Common myeloid progenitor, CD34-positive (primary cell): ENCODE data around the gene EPHB1.

Source experiments
- CTCF ChIA-PET: fragments of 350-600 bp; sonication (Branson Sonifier 250); formaldehyde crosslinking; loops from one replicate; lab custom pipeline; 2021; ENCODE audit warnings: antibody characterized with exemption; lab: Charles Lee
- POLR2A ChIA-PET: fragments of 350-600 bp; sonication (Branson Sonifier 250); formaldehyde crosslinking; loops from one replicate; lab custom pipeline; 2021; ENCODE audit warnings: antibody characterized with exemption; lab: Charles Lee
- DNase-seq, 3 donors: peaks; one replicate each; pipeline versions ENCODE4 v3.0.0 to v3.0.0-alpha.2; 2013
- H3K27ac ChIP-seq, 2 experiments: 1 replicate in 1 of 2; 2 replicates in 1 of 2; pipeline ENCODE4 v1.7.0; 2013; ENCODE audit warnings: inconsistent platforms in 2 of 2, low read length in 2 of 2, mild to moderate bottlenecking in 2 of 2, low read depth in 1 of 2, moderate library complexity in 1 of 2; ENCODE audit not compliant: severe bottlenecking in 2 of 2, insufficient read depth in 1 of 2, poor library complexity in 1 of 2
- H3K27me3 ChIP-seq, 5 experiments: replicated peaks in 2 of 5; 1 replicate in 3 of 5; 2 replicates in 2 of 5; pipeline versions ENCODE4 v1.6.1 to v1.7.0; 2013; ENCODE audit warnings: low read length in 4 of 5, mild to moderate bottlenecking in 2 of 5, moderate library complexity in 2 of 5, inconsistent platforms in 1 of 5; ENCODE audit not compliant: insufficient read depth in 5 of 5, control insufficient read depth in 4 of 5
- H3K36me3 ChIP-seq, 4 experiments: 1 replicate in 2 of 4; 2 replicates in 2 of 4; pipeline versions ENCODE4 v1.6.1 to v1.7.0; 2013; ENCODE audit warnings: low read length in 3 of 4, control low read depth in 1 of 4, mild to moderate bottlenecking in 1 of 4; ENCODE audit not compliant: control insufficient read depth in 4 of 4, insufficient read depth in 4 of 4
- H3K4me1 ChIP-seq, 4 experiments: 1 replicate in 3 of 4; 2 replicates in 1 of 4; pipeline versions ENCODE4 v1.6.1 to v1.7.1; 2013; ENCODE audit warnings: low read length in 3 of 4, mild to moderate bottlenecking in 3 of 4, control low read depth in 1 of 4, inconsistent platforms in 1 of 4, moderate library complexity in 1 of 4; ENCODE audit not compliant: control insufficient read depth in 4 of 4, insufficient read depth in 4 of 4; ENCODE audit errors: control extremely low read depth in 1 of 4
- H3K4me3 ChIP-seq, 7 experiments: 1 replicate in 4 of 7; 2 replicates in 3 of 7; pipeline versions ENCODE4 v1.5.1 to v1.7.0; 2013; ENCODE audit warnings: mild to moderate bottlenecking in 7 of 7, low read length in 6 of 7, moderate library complexity in 6 of 7, inconsistent platforms in 2 of 7, low read depth in 2 of 7, control low read depth in 1 of 7; ENCODE audit not compliant: insufficient read depth in 4 of 7, control insufficient read depth in 1 of 7; ENCODE audit errors: extremely low read depth in 1 of 7
- H3K9me3 ChIP-seq, 5 experiments: 1 replicate in 4 of 5; 2 replicates in 1 of 5; pipeline versions ENCODE4 v1.6.1 to v1.7.1; 2013; ENCODE audit warnings: low read length in 4 of 5, mild to moderate bottlenecking in 2 of 5, inconsistent platforms in 1 of 5, low read depth in 1 of 5, moderate library complexity in 1 of 5; ENCODE audit not compliant: control insufficient read depth in 4 of 5, insufficient read depth in 2 of 5; ENCODE audit errors: control extremely low read depth in 1 of 5
- WGBS: methylation state at CpG from one replicate; pipeline ENCODE4 v1.1.5; 2013; ENCODE audit not compliant: insufficient coverage; 5-methylcytosine and 5-hydroxymethylcytosine counted together

EPHB1 gene

DNA sequence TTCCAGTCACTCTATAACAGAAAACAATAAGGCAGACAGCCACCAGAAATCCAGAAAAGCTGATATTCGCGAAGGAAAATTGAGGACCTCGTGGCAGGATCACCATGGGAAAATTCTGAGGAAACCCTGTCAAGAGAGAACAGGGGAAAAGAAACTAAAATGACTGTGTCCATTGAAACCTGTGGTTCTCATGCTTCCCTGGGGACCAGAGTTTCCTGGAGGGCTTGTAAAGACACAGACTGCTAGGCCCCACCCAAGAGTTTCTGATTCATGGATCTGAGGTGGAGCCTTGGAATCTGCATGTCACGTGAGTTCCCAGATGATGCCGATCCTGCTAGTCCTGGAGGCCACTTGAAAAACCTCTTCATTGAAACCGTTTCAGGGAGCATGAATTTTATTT, 420.5 kb downstream of the EPHB1 start:
- no peak for DNase-seq
- Histone ChIP-seq H3K27ac (no peak overlapping the region), H3K9me3 (peaks cover 0 to 1% (median 0%) of the 10 kb centered on the region in 5 experiments), H3K36me3 (no peaks in the 10 kb centered on the region), H3K4me1 (no peaks in the 10 kb centered on the region), H3K27me3 (no peaks in the 10 kb centered on the region), H3K4me3 (no peak overlapping the region)
- CTCF ChIA-PET: no interaction called here
- POLR2A ChIA-PET: no interaction called here
- 97% methylated on average over 6 of the region's 6 CpGs for WGBS

DNA sequence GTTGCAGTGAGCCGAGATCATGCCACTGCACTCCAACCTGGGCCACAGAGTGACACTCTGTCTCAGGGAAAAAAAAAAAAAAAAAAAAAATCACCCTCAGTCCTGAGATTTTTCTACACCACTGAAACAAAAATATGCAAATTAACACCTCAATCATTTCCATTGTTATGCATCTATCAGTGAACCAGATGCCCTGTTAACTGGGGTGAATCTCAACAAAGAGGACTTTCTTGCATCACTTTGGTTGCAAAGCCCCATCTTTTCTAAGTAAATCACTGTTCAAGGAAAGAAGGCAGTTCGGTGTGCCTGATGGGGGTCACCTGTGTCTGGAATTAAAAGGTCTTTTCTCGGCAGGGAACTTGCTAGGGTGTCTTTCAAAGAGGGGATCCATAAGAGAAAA, 421.6 kb downstream of the EPHB1 start:
- H3K36me3 ChIP-seq: no peaks in the 10 kb centered on the region
- no peaks in the 10 kb centered on the region for H3K4me1 ChIP-seq
- DNase-seq: no peak
- H3K9me3 ChIP-seq: peaks cover 0 to 1% (median 0%) of the 10 kb centered on the region in 5 experiments
- H3K27ac ChIP-seq: no peak overlapping the region
- H3K4me3 ChIP-seq: no peak overlapping the region
- WGBS: 85% methylated on average over 2 of the region's 3 CpGs
- H3K27me3 ChIP-seq: no peaks in the 10 kb centered on the region
- POLR2A ChIA-PET: no interaction called here
- CTCF ChIA-PET: no interaction called here

DNA sequence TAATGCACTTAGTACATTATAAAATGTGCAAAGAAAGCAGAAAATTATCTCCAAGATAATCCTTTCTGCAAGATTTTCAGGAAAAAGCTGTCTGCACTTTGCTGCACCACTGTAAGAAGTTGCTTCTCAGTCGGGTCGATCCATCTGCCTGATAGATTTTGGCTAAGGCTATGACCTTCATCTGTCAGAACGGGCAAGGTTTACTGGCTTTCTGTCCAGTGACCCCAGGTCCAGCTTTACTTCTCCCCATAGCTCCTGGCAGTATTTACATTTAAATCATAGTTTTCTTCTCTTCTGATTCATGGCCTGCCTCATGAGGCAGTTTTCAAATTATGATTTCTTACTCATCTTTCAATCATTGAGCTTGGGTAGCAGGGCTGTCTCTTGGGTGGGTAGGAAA, 422.7 kb downstream of the EPHB1 start:
- DNase-seq: no peak
- POLR2A ChIA-PET: no interaction called here
- no peak overlapping the region for H3K4me3 ChIP-seq
- H3K27ac ChIP-seq: no peak overlapping the region
- no peaks in the 10 kb centered on the region for H3K4me1 ChIP-seq
- H3K36me3 ChIP-seq: no peaks in the 10 kb centered on the region
- CTCF ChIA-PET: interaction anchor here (0.8 kb wide), 1 partner anchor 31 kb away, joined by 3 read pairs; no protein-coding TSS in a partner anchor
- WGBS: 82% methylated on average over 2 of the region's 3 CpGs
- H3K9me3 ChIP-seq: peaks cover 0 to 1% (median 0%) of the 10 kb centered on the region in 5 experiments
- H3K27me3 ChIP-seq: no peaks in the 10 kb centered on the region

DNA sequence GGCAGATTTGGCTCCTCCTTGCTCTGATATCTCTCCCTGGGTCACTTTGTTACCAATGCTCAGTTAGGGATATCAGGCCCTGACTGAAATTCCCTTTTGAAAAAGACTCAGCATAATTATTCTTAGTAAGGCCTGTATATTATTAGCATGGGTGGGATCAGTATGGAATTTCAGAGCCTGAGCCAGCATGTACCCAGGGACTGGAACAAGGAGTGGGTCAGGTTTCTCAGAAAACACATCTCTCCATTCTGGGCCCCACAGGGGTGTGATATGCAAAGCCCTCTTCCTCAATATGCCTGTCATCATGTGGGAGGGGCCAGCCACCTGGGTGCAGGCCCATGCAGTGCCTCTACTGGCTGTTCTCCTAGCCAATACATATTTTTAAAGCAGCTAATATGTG, 423.2 kb downstream of the EPHB1 start:
- Histone ChIP-seq H3K4me3 (no peak overlapping the region), H3K9me3 (peaks cover 0 to 1% (median 0%) of the 10 kb centered on the region in 5 experiments), H3K36me3 (no peaks in the 10 kb centered on the region), H3K27me3 (no peaks in the 10 kb centered on the region), H3K4me1 (no peaks in the 10 kb centered on the region), H3K27ac (no peak overlapping the region)
- no peak for DNase-seq
- POLR2A ChIA-PET: no interaction called here
- CTCF ChIA-PET: no interaction called here

DNA sequence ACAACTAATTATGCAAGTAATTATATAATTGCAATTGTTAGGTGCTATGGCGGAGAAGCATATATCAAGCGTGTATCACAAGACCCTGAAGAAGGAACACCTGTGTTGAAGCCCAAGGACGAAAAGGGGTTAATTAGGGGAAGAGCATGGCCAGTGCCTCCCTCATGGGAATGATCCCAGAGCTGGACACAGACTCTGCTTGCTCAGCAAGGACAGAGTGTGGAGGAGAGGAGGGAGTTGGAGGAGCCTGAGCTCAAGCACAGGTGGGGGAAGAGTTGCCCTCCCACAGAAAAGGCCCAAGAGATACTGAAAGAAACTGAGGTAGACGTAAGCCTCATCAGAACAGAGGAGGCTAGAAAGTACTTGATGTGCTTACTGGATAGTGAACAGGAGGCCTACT, 423.7 kb downstream of the EPHB1 start:
- Histone ChIP-seq H3K4me3 (no peak overlapping the region), H3K9me3 (peaks cover 0 to 1% (median 0%) of the 10 kb centered on the region in 5 experiments), H3K27me3 (no peaks in the 10 kb centered on the region), H3K36me3 (no peaks in the 10 kb centered on the region), H3K27ac (no peak overlapping the region), H3K4me1 (no peaks in the 10 kb centered on the region)
- ChIA-PET POLR2A (no interaction called here), CTCF (no interaction called here)
- DNase-seq: no peak
- 93% methylated on average over 4 of the region's 4 CpGs for whole genome bisulfite sequencing

DNA sequence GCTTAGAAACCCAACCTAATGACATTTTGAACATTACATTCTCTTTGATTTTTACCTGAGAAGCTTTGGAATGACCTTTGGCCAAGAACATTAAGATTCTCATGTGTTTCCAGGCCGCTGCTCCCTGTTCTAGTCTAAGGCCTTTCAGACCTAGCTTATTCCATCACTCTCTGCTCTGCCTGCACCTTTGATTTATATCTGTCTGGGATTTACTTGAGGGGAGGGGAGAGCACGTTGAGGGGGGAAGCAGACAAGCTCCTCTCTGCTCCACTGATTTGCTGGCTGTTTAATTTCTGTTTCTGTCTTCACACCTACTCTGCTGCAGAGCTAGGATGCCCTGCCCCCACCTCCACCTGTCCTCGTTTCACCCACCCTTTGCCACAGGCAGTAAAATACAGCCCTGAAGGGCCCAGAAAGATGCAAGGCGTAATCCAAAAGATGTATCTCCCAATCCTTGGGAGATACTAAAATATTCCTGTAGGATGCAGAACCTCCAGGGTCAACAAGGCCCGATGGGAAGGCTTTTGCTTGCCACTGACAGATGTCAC, 429.8 kb downstream of the EPHB1 start:
- peaks cover 0 to 9% (median 3%) of the 10 kb centered on the region in 4 experiments for H3K4me1 ChIP-seq
- H3K27me3 ChIP-seq: no peaks in the 10 kb centered on the region
- H3K4me3 ChIP-seq: no peak overlapping the region
- CTCF ChIA-PET: interaction anchor here (1.0 kb wide), 1 partner anchor 279 kb away, joined by 3 read pairs; no protein-coding TSS in a partner anchor
- H3K9me3 ChIP-seq: no peaks in the 10 kb centered on the region
- no peak for DNase-seq
- POLR2A ChIA-PET: no interaction called here
- 74% methylated on average over 3 of the region's 5 CpGs for WGBS
- no peaks in the 10 kb centered on the region for H3K36me3 ChIP-seq
- H3K27ac ChIP-seq: no peak overlapping the region

DNA sequence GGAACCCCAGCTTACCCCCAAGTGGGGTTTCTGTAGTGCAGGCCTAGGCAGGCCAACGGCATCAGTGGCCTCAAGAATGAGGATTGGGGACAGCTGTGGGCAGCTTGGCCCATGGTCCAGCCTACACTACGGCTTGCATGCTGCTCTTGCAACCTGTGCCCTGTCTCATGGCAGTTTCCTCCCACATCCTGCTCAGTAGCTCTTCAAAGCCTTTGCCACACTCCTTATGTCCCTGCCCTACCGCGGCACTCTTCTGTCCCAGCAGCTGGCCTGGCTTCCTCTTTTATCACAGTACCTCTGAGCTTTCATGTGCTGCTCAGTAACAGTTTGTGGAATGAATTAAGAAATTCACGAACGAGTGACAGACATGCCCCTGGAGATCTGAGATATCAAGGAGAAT, 431.0 kb downstream of the EPHB1 start:
- peak overlapping the region in 1 of 7 experiments; percentile 1 for H3K4me3 ChIP-seq
- no peaks in the 10 kb centered on the region for H3K27me3 ChIP-seq
- POLR2A ChIA-PET: no interaction called here
- WGBS: 20% methylated on average over 6 of the region's 6 CpGs
- CTCF ChIA-PET: interaction anchor here (0.7 kb wide), 1 partner anchor 11 kb away, joined by 4 read pairs; no protein-coding TSS in a partner anchor
- H3K27ac ChIP-seq: no peak overlapping the region
- H3K4me1 ChIP-seq: peaks cover 0 to 9% (median 3%) of the 10 kb centered on the region in 4 experiments
- H3K9me3 ChIP-seq: no peaks in the 10 kb centered on the region
- peak; percentile 16 to 82 (median 75) for DNase-seq
- H3K36me3 ChIP-seq: no peaks in the 10 kb centered on the region
